HG03432 (cell line): ENCODE measurements around the gene IL37.
"Not testable (repeated sequence)": the region's sequence is repeated elsewhere in the genome, so short reads cannot be mapped to it uniquely, and the experiment has no call there.

ENCODE experiments used
- ATAC-seq: cut with Tn5 transposase; IDR thresholded peaks from one replicate; pipeline ENCODE4 v1.9.1; 2021; ENCODE audit warnings: mild to moderate bottlenecking, moderate library complexity; ENCODE audit not compliant: unreplicated experiment

The IL37 gene

DNA sequence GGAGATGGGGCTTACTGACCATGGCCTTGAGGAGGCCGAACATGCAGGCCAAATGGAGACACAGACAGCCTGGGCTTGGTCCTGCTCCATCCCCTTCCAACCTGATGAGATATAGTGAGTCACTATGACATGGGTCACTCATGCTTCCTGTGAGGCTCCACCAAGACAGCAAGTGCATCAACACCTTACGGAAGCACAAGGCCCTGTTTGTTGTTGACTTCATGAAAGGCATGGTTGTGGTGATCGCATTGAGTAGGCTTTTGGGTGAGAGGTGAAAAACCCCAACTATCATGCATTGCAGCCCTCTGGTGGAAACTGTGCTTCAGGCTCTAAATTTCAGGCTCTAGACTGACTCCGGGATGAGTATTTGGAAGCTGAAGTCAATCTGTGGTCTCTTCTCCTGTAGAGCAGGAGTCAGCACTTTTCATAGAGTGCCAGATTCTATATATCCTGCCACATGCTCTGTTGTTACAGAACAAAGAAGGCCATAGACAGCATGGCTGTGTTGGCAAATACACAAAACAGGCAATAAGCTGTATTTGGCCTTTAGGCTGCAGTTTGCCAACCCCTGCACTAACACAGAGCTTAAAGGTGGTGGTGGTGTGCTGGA, 10.1 kb downstream of the IL37 start:
- ATAC-seq = no peak

GRCh38 chr2:112921982-112922381, 11.0 kb downstream of the IL37 start:
- no peak for ATAC-seq

DNA sequence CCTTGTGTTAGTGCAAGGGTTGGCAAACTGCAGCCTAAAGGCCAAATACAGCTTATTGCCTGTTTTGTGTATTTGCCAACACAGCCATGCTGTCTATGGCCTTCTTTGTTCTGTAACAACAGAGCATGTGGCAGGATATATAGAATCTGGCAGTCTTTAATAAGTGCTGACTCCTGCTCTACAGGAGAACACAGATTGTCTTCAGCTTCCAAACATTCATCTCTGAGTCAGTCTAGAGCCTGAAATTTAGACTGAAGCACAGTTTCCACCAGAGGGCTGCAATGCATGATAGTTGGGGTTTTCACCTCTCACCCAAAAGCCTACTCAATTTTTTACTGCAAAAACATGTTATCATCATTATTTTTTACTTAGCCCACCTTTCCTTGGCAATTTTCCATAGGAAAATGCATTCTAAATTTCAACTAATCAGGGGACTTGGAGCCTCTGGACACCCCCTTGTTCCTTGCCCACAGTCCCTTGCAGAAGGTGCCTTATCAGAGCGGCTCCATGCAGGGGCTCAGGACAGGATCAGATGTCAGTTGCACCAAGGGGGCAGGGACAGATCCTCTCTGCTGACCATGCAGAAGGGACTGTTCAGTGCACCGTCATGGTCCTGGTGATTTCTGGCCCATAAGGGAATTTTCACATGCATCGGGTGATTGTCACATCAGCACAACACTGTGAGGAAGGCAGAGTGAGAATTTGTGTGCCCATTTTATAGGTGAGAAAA, 12.4 kb downstream of the IL37 start:
- no peak for ATAC-seq

- no peak for ATAC-seq
Observed at GRCh38 chr2:112923967-112924338, 13.0 kb downstream of the IL37 start.

DNA sequence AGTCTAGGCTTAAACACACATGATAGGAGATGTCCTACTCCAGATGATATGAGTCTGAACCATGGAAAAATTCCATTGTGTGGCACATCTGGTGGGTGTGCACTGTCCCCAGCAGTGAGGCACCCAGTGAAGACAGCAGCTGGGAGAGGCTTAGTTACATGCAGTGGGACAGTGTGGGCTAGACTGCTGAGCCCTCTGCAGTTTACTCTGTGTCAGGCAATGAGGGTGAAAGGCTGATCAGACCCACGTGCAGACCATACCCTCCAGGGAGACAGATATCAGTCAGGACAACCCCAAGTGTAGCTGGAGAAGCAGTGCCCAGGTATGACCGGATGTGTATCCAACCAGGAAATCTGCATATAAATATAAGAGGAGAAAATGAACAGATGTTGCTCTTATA, 13.4 kb downstream of the IL37 start:
- ATAC-seq = no peak

DNA sequence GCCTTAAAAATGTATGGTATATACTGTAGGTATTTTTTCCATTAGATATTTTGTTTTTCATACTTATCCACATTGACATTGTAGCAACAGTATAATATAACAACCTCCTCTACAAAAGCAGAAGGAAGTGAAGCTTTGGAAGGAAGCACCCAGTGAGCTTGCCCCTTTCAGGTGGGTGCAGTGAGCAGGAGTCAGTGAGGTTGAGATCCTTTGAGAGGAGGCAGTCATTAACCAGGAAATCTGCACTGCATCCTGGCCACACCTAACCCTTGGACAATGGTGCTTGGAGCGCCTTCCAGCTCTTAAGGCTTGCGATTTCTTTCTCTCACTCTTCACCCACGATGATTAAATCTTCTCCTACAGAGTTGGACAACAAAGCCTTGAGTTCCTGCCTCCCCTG, 13.9 kb downstream of the IL37 start:
- ATAC-seq = no peak

- ATAC-seq = no peak
Observed at GRCh38 chr2:112926707-112927106, 15.7 kb downstream of the IL37 start.

GRCh38 chr2:112927745-112928144, 16.8 kb downstream of the IL37 start:
- no peak for ATAC-seq

DNA sequence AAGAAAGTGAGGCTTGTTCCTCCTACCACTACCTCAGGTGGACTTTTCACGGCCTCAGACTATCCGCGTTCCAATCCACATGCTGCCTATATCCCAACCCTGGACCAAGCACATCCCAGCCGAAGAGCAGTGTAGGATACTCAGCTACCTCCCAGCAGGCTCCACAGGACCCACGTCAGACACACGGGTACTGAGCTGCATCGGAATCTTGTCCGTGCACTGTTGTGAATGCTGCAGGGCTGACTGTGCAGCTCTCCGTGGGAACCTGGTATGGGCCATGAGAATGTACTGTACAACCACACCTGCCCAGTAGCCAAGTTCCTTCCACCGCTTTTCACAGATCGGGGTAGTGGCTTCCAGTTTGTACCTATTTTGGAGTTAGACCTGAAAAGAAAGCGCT, 22.3 kb downstream of the IL37 start:
- ATAC-seq = no peak

GRCh38 chr2:112934117-112934516, 23.2 kb downstream of the IL37 start:
- not testable (repeated sequence) for ATAC-seq

- no peak for ATAC-seq
Observed at GRCh38 chr2:112936927-112937232, 25.9 kb downstream of the IL37 start.

DNA sequence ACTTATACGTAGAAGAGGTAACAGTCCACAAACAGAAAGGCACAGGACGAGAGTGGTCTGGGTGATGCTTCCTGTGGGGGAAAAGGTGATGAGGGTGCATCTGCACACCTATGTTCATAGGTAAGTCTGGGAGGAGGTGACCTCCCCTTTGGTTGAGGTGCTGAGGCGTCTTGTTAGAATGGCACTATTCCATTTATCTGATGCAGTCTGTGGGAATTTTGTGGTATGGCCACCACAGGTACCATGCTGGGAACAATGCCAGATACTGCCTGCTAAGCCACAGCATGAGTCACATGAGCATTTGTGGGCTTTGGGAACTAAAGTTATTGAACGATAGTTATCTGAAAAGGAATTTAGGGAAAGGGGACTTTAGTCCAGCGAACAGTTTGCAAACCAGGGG, 27.9 kb downstream of the IL37 start:
- no peak for ATAC-seq

DNA sequence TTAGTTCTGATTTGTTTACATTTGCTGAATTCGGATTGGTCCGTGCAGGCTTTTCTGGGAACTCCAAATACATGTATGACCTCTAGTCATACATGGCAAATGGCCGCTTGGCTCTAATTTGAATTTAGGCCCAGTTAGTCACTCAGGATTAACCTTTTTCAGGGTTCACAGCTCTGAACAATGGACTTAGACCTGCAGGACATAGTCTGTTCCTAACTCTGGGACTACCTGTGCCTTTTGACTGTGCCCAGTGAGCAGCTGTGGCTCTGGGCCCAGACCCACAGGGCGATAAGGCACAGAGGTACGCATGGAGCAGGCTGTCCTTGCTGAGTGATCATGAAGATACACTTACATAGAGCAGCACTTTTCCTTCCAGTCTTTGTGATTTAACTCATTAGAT, 28.5 kb downstream of the IL37 start:
- no peak for ATAC-seq

DNA sequence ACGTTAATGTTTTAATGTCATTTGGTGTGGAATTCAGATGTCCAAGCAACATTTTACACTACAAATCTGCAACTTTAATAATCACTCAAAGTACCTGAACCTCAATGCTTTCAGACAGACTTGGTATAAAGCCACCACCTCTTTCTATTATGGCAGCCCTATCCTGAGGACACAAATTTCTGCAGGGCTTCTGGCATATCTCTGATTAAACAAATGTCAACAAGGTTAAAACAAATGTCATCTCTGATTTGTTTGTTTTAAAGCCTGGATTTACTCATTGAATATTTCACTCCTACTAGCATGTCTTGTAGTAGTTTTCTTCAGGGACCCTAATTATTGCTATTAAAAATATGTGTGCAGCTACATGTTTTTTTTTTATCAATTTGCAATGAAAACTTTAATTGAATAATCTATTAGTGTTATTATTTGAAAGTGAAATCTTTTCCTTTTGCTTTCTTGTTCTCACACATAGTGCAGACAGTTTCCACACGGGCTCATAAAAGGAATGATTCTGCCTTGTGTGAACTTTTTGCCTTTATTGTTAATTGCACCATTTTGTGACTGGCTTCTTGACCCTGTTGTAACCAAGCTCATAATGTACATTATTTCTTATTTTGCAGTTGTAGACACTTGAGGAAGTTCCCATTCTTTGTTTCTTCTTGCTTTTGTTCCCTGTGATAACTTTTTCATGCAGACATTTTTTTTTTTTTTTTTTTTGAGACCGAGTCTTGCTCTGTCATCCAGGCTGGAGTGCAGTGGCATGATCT, 30.1 kb downstream of the IL37 start:
- ATAC-seq = no peak

GRCh38 chr2:112941753-112942653, 31.0 kb downstream of the IL37 start:
- ATAC-seq = peak; percentile 82

DNA sequence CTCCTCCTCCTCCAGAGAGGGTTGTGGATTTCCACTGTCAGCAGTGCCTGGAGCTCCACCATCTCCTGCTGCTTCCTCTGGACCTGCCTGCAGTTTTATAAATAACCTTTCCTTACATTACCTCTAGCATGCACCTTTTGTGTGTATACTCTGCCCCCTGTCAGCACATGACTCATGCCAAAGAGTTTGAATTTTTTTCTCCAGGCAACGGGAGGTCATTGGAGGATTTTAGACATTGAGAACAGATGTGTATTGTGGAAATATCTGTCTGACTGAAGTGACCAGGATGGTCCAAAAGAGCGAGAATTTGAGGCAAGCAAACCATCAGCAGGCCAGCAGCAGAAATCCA, 31.7 kb downstream of the IL37 start:
- no peak for ATAC-seq

DNA sequence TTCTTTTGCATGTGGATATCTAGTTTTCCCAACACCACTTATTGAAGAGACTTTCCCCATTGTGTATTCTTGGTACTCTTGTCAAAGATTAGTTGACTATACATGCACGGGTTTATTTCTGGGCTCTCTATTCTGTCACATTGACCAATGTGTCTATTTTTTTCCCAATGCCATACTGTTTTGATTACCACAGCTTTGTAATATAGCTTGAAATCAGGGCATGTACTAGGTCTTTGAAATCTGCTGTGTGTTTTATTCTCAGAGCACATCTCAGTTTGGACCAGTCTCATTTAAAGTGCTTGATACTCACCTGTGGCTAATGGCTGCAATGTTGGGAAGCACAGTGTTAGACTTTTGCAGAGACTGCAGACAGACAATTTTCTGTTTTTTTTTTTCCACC, 34.0 kb downstream of the IL37 start:
- ATAC-seq = no peak

GRCh38 chr2:112946086-112946485, 35.1 kb downstream of the IL37 start:
- no peak for ATAC-seq

- ATAC-seq = no peak
Observed at GRCh38 chr2:112947374-112947773, 36.4 kb downstream of the IL37 start.

GRCh38 chr2:112949456-112949855, 38.5 kb downstream of the IL37 start:
- no peak for ATAC-seq

- no peak for ATAC-seq
Observed at GRCh38 chr2:112954364-112954763, 43.4 kb downstream of the IL37 start.
